HepG2 (cell line): ENCODE measurements around the gene PDGFB.

Experiments used
- CTCF ChIP-seq: sonication (generic); formaldehyde crosslinking; IDR thresholded peaks from 2 replicates; pipeline ENCODE4 v1.5.0; 2020; ENCODE audit warnings: mild to moderate bottlenecking, missing genetic modification reagents, moderate library complexity
- GABPB1 ChIP-seq: IDR thresholded peaks from 2 replicates; pipeline ENCODE4 v1.6.1; 2016; ENCODE audit warnings: mild to moderate bottlenecking, missing genetic modification reagents, moderate library complexity, missing compliant biosample characterization
- MAFK ChIP-seq, 2 experiments: IDR thresholded peaks in 1 of 2; conservative IDR thresholded peaks in 1 of 2; 2 replicates each; pipeline ENCODE4 v1.6.1; 2011; ENCODE audit warnings: improper control_type of control experiment in 2 of 2, low read length in 2 of 2

DNA sequence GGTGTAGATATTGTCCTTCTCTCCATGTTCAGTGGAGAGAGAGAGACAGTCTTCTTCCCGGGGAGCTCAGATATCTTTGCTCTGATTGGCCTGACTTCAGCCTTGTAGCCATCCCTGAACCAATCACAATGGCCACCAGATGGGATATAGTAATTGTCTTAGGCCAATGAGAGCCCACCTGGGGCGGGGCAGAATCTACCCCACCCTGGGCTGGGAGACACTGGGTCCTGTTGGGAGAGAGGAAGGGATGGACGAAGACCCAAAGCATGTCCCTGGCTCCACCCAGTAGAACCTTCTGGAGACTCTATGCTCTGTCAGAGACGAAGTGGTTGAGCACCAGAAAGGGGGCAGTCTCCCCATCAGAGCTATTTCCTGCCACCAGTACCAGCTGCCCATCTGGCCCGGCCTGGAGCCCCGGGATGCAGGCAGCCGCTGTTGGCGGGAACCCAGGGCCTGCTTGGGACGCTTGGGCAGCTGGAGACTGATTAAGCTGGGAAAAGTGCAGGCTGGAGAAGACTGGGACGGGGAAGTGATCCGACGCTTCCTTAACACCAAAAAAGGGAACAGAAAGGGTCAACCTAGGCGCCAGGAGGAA lies 60.7 kb downstream of the PDGFB start:
- TF ChIP-seq CTCF (CRISPR knock-in tag) (no peak), MAFK (conservative IDR thresholded peaks at IDR 0.05 in 1 of 2, IDR thresholded peaks at IDR 0.05 in 1 of 2; ENCODE audit: low read length in 2 of 2) (no peak), GABPB1 (CRISPR knock-in tag) (no peak)
